Activated CD4-positive, alpha-beta T cell treated with anti-CD3 and anti-CD28 coated beads, Interleukin-2, Interleukin-6, amounts not matched to agents 100 ng/mL and 50 ng/mL, durations not matched to agents 16 hours and 8 hours (primary cell): Measurements from ENCODE around the gene RHBDL3.
"Not testable (repeated sequence)": the region's sequence is repeated elsewhere in the genome, so short reads cannot be mapped to it uniquely, and the experiment has no call there.

ENCODE experiments used
- DNase-seq: peaks from one replicate; pipeline ENCODE4 v3.0.0-alpha.2; 2020

RHBDL3 gene

DNA sequence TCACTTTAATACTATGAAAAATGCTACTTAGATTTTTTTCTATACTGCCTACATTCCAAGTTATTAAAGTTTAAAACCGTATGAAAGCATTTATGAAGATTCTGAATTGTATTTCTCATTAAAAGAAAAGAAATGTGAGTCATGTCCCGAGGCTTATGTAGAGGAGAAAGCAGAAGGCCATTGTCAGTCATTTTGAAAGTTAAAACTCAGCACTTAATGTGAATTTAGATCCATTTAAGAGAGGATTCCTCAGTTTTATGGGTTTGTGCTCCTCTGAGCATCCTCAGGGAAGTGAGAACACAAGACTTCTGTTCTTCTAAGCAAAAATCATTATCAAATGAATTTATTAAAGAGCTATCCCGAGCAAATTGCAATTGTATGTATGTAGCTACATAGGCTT lies 64.5 kb downstream of the RHBDL3 start:
- DNase-seq = peak; percentile 47

DNA sequence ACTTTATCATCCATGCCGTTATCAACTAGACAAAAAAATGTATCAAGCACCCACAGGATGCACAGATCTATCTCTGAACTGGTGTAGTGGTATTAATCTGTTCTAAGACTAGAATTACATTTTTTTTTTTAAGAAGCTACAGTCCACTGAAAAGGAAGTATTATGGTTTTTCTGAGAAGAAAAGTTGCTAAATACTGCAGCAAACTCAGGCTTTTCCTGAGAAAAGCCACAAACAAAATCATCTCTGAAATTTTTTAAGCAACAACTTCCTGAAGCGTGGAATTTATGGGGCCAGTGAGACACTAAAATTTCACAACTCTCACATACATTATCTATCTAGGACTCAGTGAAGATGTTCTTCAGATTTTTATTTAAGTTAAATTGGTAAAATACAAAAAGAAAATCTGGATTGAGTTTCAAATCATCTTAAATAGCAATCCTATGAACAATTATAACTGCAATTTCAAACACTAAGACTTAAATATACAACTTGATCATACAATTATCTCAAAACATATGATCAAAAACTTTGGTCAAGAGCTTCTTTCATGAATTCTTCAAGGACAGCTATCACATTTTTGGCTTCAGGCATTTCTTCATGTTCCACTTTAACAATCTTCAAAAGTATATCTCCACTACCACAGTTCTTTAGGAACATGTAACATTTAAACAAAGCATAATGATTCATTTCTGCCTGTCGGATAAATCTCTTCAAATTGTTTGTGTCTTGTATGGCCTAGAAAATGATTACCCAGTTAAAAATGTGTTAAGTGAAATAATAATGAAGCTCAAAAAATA lies 65.8 kb downstream of the RHBDL3 start:
- peak; percentile 74 for DNase-seq

DNA sequence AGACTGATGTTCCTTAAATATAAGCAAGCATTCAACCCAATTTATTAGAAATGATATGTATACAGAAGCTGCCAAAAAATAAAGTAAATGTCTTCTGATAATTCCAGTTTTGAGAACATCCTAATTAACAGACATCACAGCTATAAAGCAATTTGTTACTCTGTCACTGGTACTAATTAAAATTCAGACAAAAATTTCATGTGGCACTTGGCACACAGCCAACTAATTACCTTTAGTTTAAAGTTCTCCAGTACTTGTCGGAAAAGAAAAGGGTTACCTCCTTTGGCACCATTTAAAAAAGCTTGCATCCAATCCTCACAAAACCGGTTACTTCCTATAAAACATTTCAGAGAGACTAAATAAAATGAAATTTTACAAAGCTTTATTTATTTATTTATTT lies 67.6 kb downstream of the RHBDL3 start:
- DNase-seq = no peak

DNA sequence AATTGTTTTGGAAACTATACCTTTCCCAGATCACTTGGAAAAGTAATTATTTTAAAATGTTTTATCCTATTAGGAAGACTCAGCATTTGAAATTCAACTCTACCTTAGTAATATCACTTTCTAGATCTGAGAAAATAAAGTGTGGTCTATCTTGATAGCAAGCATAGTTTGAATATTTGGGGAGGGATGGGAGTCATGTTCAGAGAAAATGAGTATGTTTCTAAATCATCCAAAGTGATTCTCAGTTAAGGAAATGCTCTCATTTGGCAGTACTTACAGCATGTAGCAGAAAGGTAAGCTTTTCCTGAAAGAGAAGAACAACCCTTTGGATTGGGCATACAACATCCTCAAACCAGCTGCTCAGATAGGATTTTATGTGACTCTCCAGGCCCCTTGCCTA lies 69.4 kb downstream of the RHBDL3 start:
- no peak for DNase-seq

DNA sequence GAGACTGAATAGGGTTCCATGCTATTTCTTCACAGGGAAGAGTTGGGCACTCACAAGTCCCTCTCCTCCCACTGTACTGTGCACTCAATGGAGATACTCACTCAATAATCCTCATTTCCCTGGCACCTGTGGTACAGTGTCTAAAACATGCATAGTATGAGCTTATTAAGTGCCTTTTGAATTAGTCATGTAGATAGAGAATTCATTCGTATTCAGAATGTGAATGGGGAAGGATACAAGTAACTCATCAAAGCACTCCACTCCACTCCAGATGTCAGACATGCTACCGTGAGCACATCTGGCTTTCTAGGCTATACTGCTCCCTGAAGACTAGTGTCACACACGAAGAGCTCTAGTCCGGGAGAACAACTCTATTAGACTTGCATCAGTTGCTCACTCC lies 70.1 kb downstream of the RHBDL3 start:
- DNase-seq = no peak

DNA sequence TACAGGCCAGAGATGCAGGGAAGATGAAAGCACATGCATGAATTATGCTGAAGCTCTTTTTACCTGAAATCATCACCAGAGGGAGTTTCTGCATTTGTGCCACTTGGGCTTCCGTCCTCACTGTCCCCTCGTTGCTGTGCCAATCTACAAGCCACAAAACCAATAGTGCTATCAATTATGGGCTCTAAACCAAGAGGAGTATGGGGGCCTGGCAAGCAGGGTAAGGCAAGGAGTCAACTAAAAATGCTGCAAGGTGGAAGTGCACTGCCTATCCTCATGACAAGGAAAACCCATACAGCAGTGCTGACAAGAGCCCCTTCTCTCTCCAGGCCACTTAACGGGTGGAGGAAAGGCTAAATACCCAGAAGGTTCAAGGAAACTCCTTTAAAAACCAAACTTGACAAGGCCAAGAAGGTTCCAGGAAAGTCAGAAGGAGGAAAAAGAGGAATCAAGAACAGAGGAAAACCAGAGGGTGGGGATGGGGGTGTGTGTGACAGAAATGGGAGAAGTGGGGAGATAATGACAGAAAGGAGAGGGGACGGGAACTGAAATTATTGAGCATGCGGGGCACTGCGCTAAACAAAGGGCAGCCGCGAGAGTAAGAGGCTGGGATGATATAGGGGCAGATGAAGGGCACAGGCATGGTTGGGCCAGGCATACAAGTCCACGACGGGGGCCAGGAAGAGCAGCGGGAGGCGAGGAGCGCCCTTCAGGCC lies 75.7 kb downstream of the RHBDL3 start:
- DNase-seq = peak; percentile 75

DNA sequence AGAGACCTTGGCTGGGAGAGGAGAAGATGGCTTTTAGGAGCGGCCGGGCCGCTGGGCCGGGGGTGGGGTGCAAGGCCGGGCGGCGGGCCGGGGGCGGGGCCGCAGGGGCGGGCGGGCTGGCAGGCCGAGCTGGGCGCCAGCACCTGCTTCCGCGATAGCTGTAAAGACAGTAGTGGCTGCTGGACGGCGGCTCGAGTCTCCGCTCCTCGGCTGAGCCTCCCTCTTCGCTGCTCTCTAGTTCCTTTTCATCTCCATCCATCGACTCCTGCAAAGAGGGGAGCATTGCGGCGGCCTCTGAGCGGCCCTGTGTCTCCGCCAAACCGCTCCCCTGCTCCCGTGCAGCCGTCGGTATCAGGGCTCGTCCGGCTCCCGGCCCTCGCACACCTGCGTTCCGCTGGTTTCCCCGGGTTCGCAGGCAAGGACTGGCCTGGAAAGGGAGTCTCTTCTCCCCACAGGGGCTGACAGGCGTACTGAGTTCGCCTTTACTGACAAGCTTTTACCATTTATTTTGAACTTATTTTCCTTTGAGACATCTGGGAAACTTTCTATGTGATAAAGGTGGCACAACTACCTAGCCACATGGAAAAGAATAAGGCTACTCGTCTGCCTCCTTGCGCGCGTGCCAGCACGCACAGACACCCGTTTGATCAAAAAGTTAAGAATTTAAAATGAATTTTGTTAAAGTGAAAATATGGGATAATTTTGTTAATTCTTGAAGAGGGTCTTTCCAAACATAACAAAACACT lies 76.4 kb downstream of the RHBDL3 start, which contains the start of gene C17orf75:
TSS of gene C17orf75 (minus strand) at position 317 of the 746 bp plus-strand sequence. CDS start at position 283, 34 bp downstream.
- DNase-seq = peak; percentile 88

DNA sequence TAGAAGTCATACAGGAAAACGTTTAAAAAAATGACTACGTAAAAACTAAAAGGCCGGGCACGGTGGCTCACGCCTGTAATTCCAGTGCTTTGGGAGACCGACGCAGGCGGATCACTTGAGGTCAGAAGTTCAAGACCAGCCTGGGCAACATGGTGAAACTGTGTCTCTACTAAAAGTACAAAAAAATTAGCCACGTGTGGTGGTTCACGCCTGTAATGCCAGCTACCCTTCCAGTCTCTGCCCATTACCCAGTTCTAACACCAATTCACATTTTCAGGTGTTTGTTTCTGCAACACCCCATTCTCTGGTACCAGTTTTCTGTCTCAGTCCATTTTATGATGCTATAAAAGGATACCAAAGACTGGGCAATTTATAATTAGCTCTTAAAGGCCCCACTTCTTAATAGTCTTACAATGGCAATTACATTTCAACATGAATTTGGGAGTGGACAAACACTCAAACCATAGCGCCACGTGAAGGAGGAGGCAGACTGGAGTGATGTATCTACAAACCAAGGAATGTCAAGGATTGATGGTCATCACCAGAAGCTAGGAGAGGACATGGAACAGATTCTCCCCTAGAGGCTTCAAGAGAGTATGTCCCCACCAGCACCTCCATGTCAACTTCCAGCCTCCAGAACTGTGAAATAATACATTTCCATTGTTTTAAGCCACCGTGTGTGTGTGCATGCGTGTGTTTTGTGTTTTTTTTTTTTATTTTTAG lies 77.1 kb downstream of the RHBDL3 start:
- DNase-seq = no peak

DNA sequence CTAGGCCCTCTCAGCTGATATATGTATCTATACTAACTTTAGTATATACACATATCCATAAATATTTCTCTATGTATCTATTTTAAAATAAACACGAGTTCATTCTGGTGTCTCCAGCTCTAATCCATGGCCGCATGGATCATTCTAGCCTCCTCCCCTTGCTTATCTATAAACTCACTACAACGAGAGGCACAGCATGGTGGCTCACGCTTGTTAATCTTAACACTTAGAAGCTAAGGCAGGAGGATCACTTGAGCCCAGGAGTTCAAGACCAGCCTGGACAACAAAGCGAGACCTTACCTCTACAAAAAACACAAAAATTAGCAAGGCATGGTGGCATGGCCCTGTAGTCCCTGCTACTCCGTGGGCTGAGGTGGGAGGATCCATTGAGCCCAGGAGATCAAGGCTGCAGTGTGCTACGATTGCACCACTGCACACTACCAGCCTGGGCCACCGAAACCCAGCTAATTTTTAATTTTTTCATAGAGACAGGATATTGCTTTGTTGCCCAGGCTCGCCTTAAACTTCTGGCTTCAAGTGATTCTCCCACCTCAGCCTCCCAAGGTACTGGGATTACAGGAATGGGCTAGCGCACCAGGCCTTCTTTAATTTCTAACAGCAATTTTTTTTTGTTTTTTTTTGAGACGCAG lies 80.4 kb downstream of the RHBDL3 start:
- no peak for DNase-seq

DNA sequence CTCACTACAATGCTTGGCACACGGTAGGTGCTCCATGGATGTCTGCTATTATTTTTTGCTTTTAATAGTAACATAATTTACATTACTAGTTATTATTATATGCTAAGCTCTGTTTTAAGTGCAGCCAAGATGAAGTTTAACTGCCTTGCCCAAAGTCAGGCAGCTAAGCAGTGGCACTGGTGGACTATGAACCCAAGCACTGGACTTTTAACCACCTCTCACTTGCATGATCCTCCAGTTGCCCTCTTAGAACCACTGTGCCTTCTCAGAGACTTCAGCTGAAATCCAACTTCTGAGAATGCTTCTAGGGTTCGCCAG lies 82.8 kb downstream of the RHBDL3 start:
- DNase-seq = no peak

DNA sequence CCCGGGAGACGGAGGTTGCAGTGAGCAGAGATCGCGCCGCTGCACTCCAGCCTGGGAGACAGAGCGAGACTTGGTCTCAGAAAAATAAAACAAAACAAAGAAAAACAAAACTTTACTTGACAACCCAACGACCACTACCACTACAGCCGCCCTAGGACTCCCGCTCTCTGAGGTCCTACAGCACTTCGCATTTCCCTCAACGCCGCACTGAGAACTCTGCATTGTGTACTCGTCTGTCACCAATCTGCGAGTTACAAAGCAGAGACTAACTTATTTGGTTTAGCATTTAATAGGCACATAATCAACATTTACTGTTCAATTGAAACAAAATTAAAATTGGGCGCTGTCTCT lies 83.8 kb downstream of the RHBDL3 start:
- DNase-seq = peak; percentile 20

DNA sequence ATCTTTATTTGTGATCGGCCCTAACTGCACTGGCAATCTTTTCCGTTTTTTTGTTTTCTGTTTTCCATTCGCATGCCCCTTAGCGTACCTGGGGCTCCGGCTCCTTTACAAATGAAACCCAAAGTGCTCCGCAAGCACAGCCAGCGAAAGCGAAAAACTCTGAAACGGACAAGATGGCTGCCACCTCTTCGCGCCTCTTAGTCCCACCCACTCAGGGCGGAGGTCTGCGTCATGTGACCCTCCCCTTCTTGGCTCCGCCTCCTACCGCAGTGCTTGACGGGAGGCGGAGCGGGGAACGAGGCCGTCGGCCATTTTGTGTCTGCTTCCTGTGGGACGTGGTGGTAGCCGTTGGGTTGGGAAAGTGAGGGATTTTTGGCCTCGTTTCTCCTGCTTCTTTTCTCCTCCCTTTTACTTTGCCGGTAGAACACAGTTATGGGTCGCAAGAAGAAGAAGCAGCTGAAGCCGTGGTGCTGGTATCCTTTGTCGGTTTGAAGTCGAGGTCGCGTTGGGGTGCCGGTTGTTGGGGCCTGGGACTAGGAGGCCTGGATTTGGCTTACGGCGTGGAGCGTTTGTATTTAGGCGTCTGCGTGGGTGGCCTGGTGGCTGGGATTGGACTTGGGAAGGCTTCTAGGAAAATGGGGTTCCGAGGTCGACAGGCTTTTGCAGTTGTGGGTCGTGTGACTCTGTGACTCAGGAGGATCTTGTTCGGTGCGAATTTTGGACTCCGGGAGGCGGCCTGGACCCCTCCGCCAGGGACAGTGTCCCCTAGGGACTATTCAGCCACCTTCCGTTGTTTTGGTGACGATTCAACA lies 84.4 kb downstream of the RHBDL3 start, which contains the start of gene ZNF207:
TSS of gene ZNF207 (plus strand) at position 304 of the 812 bp plus-strand sequence. CDS start at position 433, 129 bp downstream.
- DNase-seq = peak; percentile 97

DNA sequence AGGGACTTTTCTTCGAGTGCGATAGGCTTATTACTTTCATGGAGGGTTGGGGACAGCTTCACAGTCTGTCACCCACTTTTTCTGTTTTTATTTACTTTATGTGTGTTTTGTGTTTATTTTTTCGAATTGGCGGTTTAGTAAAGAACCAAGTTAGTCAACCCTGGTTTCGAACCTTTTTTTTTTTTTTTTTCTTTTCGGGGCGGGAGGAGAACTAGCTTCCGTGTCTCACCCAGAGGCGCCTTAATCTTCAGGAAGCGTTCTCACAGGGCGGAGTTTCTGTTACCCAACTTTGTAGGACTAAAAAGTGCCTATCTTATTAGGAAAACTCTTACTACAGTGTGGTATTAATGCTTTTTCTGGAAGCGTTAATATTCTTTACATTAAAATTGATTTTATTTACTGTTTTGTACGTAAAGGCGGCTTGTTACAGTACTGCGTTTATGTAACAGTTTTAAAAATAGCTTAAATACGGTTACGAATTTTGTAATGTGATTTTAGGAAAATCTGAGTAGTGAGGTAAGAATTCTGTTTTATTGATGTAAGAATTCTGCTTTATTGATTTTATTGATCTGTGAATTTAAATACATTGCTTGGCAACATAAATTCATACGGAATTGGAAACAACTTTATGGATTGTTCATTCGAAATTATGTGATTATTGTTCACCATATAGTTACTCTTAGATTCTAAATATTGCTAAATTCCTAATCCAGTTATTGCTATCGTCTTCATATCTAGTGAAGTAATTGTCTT lies 85.2 kb downstream of the RHBDL3 start:
- DNase-seq = peak; percentile 66

DNA sequence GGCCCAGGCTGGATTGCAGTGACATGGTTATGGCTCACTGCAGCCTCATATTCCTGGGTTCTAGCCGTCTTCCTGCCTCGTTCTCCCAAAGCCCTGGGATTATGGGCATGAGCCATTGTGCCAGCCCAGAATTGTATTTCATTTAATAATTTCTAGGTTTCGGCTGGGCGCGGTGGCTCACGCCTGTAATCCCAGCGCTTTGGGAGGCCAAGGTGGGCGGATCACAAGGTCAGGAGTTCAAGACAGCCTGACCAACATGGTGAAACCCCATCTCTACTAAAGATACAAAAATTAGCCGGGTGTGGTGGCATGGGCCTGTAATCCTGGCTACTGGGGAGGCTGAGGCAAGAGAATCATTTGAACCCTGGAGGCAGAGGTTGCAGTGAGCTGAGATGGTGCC lies 87.1 kb downstream of the RHBDL3 start:
- not testable (repeated sequence) for DNase-seq

DNA sequence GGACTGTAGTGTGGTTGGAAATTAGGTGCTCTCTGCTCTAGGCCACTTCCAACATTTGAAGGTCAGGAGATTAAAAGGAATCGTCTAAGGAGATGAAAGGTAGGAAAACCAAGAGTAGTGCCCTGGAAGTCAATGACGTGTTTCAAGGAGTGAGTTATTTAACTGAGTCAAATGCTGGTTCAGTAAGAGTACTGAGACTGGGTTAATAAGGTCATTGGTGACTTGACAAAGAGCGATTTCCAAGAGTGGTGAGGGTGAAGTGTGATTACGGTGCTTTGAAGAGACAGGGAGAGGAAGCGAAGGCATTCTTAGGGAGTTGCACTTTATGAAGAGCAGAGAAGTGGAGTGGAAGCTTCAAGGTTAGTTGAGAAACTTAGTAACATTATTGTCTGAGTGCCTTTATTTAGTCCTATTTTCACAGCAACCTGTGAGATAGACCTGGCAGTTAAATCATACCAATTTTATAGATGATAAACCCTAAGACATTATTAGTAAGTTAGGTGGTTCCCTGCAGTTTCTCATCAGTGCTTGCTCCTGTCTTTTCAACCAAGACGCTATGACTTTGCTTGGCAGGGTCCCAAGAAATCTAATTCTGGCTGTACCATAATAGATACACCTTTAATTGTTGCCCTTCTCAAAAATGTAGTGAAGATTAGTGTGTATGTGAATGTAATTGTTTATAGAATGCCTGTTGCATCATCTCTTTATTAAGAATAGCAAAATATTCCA lies 90.2 kb downstream of the RHBDL3 start:
- no peak for DNase-seq

DNA sequence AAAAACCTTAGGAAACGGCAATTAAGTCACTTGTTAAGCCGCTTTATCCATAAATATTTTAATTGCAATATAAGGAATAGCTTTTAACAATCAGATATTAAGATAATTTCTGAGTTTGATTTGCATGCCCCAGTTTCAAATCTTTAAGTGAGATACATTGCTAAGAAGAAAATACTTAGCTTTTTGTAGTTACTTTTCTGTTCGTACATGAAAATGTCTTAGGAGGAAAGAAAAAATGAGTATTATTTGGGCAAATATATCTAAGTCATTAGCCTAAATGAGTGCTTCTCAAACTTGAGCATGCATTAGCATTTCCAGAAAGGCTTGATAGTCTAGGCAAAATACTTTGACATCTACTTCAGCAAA lies 90.7 kb downstream of the RHBDL3 start:
- DNase-seq = no peak

DNA sequence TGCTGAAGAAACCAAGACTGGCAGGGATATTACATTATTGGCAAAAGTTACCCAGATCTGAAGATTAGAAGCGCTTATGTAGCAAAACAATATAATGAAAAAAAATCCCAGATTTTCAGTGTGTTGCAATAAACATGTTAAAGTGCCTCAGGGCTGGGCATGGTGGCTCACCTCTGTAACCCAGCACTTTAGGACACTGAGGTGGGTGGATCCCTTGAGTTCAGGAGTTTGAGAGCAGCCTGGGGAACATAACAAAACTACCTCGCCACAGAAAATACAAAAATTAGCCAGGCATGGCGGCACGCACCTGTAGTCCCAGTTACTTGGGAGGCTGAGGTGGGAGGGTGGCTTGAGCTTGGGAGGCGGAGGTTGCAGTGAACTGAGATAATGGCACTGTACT lies 91.1 kb downstream of the RHBDL3 start:
- DNase-seq = no peak

DNA sequence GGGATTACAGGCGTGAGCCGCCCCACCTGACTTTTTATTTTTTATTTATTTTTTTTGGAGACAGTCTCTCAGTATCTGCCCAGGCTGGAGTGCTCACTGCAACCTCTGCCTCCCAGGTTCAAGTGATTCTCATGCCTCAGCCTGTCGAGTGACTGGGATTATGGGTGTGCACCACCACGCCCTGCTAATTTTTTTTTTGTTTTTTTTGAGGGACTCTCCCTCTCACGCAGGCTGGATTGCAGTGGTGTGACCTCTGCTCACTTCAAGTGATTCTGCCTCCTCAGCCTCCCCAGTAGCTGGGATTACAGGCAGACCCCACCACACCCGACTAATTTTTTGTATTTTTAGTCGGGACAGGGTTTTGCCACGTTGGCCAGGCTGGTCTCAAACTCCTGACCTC lies 92.0 kb downstream of the RHBDL3 start:
- DNase-seq = no peak

DNA sequence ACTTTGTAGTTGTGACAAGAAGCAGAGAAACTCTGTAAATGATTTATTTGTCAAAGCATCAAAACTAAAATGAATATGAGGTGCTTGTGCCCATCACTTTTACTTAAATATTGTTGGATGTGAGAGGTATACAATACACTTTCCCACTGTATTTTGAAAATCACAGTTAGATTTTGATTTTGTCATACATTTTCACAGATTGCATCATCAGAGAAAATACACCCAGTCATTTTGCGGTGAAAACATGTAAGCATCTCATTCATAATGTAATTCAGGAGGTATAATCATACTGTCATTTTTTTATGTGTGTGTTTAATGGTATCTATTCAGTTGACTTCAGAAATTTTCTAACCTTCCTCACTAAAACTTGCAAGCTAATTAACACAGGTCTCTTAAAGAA lies 95.6 kb downstream of the RHBDL3 start:
- no peak for DNase-seq

DNA sequence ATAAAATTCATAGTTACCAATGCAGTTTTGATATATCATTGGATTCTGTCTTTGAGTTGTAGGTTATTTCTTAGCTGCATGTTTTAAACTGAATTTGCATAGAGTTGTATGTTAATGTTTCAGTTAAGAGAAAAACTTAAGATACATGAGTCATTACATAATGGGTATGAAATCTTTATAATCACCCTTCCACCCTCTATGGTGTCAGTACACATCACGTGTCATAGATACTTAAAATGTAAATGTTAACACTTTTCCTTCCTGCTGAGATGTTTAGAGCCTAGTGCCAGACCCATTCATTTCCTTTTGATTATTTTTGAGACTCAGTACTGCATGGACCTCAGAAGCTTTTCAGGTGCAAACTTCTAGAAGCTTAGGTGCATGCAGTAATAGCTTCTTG lies 104.8 kb downstream of the RHBDL3 start:
- DNase-seq = no peak
